GM19099 (cell line): ENCODE data around the gene GALNT2.

Experiments
- POLR2A ChIP-seq: IDR thresholded peaks from 3 replicates; pipeline ENCODE4 v1.6.1; 2011; ENCODE audit warnings: low read depth; ENCODE audit not compliant: insufficient read length; ENCODE audit errors: extremely low read depth

GALNT2 gene

DNA sequence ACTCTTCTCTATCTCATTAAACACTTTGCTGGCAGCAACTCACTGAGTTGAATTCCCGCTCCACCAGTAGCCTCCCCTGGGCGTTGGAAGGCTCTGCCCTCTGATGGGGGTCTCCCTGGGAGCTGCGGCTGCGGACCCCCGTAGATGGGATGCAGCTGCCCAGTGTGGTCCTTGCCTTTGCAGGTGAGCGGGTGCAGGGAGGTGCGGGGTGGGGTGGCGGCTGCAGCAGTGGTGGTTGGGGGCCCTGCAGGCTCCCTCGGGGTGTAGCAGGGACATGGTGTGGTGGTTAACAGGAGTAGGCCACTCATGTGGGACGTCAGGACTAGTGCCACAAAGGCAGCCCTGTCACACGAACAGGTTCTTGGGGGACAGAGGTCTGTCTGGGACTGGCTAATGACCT lies 42.0 kb downstream of the GALNT2 start:
- no peak for TF ChIP-seq POLR2A

DNA sequence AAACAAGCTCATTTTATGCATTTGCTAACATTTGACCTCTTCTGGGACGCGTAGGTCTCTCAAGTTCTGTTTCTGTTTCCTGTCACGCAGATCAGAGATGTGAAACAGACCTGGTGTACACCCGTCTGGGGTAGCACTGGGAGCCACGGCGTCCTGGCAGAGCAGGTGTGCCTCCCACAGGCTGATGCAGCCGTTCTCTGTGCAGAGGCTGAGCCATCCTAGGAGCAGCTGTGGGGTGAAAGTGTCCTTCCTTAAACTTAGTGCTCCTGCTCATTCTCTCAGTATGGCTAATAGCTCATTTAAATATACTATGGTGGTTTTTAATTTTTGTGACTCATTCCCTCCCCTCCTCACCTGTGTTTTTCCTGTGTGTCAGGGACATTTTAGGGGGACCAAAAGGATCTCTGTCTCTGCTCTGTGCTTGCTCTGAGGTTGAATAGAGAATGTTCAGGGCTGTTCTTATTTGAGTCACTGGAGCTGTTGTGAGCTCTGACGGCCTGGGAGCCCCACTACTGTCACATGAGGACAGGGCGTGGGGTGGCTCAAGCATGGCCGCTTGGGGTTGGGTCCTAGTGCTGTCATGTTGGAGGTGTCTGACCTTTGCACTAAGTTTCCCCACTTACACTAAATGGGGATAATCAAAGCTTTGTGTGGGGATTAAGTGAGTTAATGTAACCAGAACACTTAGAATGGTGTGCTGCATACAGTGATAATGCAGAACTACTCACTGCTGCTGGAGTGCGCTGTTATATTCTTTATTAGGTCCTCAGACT lies 43.0 kb downstream of the GALNT2 start:
- TF ChIP-seq POLR2A, result peak; percentile 20

DNA sequence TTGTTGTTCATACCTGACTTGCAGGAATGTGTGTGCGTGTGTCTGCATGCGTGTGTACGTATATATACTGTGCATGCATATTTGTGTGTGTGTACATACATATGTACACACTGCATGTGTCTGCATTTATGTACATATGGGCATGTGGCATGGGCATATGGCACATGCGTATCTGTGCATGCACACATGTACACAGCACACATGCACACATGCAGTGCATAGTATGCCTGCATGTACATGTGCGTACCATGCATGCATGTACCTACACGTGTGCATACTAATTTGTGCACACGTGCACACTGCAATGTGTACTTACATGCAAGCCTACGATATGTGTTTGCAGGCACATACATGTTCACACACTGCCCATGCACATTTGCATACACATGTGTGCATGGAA lies 43.9 kb downstream of the GALNT2 start:
- TF ChIP-seq POLR2A, result no peak

DNA sequence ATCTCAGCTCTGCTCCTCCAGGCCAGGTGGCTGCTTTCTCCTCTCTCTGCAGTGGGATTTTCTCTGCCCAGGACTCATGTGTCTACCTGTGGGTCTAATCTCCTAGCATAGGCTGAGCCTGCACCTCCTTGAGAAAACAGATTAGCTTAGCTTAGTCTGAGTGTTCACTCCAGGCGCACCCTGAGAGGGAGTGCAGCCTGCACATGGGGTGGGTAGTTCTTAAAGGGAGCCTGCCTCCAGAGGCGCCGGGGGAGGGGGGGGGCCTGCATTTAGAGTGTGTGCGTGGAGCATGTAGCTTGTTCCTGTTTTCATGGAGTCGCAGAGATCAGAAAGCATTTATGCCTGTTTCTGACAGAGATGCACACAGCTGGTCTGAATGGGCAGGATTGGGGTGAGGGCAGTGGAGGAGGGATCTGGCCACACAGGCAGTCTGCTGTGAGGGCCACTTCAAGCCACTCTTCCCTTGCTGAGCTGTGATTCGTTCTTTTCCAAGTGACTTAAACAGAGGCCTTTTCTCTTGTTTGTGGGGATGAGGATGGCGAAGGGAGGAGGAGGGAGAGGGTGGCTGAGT lies 45.2 kb downstream of the GALNT2 start:
- no peak for TF ChIP-seq POLR2A

DNA sequence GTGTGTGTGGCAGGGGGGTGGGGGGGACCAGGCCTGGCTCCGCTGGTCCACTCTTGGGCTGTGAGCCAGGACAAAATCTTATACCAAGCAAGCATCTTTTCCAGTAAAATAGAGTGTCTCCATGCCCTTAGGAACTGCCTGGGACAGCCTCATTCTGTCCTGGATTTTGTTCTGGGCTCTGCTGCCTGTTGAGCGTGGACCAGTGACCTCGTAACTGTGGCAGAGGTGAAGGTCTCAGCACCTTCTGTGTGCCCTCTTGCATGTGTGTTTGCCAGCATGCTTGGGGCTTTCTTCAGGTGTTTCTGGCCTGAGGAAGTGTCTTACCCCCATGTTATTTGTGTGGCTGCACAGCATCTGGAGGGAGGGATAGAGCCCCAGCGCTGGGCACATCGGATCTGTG lies 45.7 kb downstream of the GALNT2 start:
- TF ChIP-seq POLR2A, result no peak

DNA sequence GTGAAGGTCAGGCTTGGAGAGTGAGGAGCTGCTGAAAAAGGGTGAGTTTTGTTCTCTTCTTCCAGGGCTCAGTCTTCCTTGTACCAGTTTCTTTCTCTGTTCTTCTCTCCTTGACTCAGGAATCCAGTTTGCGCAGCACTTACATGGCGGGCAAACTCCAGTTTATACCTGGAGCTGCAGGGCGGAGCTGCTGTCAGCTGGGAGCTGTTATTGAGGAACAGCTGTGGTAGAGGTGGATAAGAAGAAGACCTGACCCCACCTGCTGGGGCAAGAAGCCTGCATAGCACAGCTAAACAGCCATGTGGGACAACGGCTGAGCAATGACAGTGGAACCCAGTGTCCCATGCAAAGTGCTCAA lies 46.2 kb downstream of the GALNT2 start:
- no peak for TF ChIP-seq POLR2A

DNA sequence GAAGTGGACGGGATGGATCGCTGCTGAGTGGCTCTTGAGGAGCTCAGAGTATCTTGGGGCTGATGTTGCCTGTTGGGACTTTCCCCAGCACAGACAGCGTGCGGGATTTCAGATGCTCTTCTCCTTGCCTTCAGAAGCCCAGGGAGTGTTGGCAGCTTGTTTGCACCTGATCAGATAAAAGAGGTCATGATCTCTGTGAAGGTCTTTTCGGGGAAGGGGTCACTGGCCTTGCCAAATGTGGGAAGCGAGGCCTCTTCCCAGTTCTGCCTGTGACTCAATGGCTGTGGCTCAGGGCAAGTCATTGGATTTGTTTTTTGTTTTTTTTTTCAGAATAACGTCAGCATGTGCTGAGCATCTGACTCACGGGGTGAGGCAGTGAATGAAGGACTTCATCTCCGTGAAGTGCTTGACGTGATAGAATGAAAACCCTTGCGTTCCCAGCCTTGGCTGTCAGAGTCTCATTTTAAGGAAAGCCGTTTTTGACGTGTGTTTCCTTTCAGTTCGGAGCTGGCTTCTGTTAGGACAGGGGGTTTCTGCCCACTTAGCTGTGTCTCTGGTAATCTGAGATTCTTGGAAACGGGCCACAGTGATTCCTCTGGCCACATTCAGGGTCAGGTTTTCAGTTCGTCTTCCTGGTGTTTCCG lies 46.7 kb downstream of the GALNT2 start:
- no peak for TF ChIP-seq POLR2A

DNA sequence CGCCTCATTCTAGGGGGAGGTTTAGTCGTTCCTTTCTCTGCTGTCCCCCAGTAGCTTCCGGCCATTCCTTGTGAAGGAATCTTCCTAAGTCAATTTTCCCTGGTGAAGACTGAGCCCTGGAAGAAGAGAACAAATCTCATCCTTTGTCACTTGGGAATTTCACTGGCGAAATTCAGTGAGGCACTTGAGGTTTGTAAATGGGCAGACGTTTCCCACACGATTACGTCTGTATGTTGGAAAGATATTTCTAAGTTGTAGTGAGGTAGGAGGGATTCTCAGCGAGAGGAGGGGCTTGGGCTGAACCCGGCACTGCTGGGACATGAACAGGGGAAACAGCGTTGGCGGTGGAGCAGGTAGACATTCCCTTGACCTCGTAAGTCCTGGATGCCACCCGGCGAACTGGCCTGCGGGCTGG lies 47.2 kb downstream of the GALNT2 start:
- TF ChIP-seq POLR2A, result no peak

DNA sequence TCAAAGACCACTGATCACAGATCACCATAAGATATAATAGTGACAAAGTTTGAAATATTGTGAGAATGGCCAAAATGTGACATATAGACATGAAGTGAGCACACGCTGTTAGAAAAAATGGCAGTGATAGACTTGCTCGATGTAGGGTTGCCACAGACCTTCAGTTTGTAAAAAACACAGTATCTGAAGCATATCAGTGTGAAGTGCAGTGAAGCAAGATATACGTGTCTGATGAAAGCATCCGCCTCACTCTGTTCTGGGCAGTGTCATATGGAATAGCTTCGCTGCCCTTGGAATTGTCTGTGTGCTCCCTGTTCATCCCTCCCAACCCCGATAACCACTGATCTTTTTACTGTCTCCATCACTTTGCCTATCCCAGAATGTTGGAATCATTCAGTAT lies 50.7 kb downstream of the GALNT2 start:
- TF ChIP-seq POLR2A, result no peak

DNA sequence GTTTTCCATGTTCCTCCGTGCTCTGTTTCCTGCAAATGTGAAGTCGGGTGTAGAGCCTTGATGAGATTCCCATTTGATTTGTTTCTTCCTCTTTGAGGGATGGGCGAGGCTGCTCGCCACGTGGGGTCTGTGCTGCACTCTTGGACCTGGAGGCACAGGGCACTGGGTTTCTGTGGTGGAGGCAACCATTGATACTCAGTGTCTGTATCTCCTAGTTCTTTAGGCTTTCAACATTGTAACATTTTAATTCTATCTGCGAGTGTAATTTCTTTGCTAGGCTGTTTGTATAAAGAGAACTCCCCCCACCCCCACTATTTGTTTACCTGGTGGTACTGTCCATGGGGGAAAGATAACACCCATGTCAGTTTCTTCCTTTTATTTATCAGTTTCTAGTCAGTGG lies 52.3 kb downstream of the GALNT2 start:
- TF ChIP-seq POLR2A, result no peak

DNA sequence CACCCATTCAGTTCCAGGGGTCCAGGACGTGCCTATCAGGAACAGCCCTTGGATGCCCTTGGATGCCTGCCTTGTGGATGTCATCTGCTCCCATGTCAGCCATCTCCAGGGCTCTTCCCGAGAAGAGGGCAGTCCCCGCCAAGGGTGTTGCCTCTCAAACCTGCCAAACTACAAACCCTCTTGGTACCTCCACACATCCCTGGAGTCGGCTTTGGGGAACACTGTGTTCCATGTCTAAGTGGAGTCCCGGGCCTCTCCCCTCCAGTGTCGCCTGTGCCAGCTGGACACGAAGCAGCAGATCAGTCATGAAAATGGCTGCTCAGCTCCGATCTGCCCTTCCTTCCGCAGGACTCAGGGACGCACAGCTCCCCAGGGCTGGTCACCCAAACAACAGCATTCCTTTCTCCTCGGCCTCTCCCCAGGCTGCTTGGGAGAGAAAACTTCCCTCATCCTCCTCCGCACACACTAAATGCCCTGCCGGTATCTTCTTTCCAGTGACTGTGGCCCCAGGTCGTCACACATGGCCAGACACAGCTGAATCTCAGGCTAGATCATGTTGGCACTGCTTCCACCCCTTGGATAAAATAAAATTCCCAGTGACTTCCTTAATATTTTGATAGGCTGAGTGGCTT lies 53.4 kb downstream of the GALNT2 start:
- TF ChIP-seq POLR2A, result no peak

DNA sequence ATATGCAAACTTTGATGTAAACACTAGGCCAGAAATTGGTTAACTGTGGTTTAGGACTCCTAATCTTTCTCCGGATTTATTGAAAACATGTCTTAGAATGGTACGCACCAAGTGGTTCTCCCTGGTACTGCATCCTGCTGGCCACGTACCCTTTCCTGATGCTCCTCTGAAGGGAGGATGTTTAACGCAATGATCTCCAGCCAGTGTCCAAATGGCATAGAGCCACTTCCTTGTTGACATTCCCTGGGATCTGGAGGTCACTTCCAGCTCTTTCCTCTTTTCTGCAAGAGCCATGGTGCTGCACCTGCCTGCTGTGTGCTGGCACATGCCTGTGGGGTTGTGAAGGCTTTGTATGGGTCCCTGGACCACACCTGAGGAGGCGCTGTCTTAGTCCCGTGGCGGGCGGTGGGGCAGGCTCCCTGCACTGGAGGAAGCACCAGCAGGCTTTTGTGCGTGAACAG lies 53.9 kb downstream of the GALNT2 start:
- no peak for TF ChIP-seq POLR2A

DNA sequence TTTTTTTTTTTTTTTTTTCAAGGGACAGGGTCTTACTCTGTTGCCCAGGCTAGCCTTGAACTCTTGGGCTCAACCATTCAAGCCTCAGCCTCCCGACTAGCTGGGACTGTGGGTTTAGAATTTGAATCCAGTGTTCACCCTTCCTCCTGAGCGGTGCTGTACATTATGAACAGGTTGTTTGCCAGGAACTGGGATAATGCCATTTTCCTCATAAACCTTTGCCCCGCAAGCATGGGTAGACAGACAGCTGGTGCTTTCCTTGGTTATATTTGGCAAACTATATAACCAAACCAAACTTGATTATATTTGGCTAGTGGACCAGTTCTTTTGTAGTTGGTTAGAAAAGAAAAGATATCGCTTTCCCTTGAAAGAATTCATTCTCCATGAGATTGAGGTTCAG lies 54.9 kb downstream of the GALNT2 start:
- TF ChIP-seq POLR2A, result no peak

DNA sequence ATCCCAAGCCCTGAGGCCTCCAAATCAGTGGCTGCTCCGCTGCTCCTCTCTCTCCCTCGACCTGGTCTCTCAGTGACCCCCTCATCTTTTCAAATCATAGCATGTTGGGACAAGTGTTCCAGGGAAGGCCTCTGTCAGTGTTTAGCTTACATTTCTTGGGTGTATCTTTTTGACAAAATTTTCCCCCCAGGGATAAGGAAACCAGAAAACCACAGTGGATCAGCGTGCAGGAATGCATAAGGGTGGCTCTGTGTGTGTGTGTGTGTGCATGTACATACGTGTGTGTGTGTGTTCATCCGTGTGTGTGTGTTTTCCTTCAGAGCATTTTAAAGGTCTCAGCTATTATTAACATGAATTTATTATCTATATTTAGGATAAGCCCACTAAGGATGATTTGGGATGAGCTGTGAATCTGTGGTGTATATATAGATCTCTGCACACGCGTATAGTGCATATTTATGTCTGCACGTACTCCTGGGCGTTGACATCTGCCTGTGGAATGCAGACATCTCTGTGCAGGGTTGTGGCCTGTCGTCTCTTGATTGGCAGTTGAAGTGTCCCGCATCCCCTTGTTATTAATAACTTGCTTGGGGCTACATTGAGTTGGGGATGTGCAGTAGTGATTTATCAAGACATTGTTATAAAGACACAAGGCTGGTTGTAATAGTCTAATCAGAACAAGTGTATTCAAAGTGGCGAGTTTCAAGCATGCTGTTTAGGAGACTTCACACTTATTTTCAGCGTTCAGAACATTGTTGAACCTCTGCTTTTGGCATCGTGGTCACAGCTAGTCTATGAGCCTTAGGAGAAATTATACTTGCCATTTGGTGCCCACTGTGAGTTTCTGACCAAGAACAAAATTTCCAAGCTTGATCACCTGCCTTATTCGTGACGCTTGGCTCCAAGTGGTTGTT lies 55.6 kb downstream of the GALNT2 start:
- TF ChIP-seq POLR2A, result no peak
